GM12864 (cell line): ENCODE data around the gene CACNA1E.

Experiments used
- DNase-seq: peaks from one replicate; pipeline ENCODE4 v3.0.0-alpha.2; 2011; ENCODE audit warnings: low read depth
- H3K4me3 ChIP-seq: 2 replicates; pipeline ENCODE4 v1.5.1; 2011; ENCODE audit warnings: mild to moderate bottlenecking, low read depth, low read length, control low read depth
- CTCF ChIP-seq: IDR thresholded peaks from 2 replicates; pipeline ENCODE4 v1.5.1; 2011; ENCODE audit warnings: low read depth, mild to moderate bottlenecking, moderate library complexity, low read length, control low read depth, inconsistent platforms; ENCODE audit errors: missing control alignments

Gene CACNA1E

GRCh38 chr1:181603735-181604410, 120.6 kb downstream of the CACNA1E start:
- TF ChIP-seq CTCF, result no peak

GRCh38 chr1:181604482-181605249, 121.3 kb downstream of the CACNA1E start:
- DNase-seq, result no peak
- TF ChIP-seq CTCF, result no peak
- no peak overlapping the region for H3K4me3 ChIP-seq

More at GRCh38 chr1:181603735-181604410, 120.6 kb downstream of the CACNA1E start:
- no peak overlapping the region for H3K4me3 ChIP-seq
- DNase-seq, result no peak

GRCh38 chr1:181607524-181607923, 124.2 kb downstream of the CACNA1E start:
- no peak for TF ChIP-seq CTCF
- DNase-seq, result no peak
- no peak overlapping the region for H3K4me3 ChIP-seq

- DNase-seq, result no peak
- no peak for TF ChIP-seq CTCF
Observed at GRCh38 chr1:181608386-181608785, 125.1 kb downstream of the CACNA1E start.

GRCh38 chr1:181608948-181609347, 125.6 kb downstream of the CACNA1E start:
- no peak for DNase-seq
- H3K4me3 ChIP-seq, result no peak overlapping the region
- no peak for TF ChIP-seq CTCF

More at GRCh38 chr1:181608386-181608785, 125.1 kb downstream of the CACNA1E start:
- H3K4me3 ChIP-seq, result no peak overlapping the region

GRCh38 chr1:181612100-181612499, 128.8 kb downstream of the CACNA1E start:
- no peak for TF ChIP-seq CTCF
- no peak for DNase-seq
- no peak overlapping the region for H3K4me3 ChIP-seq

GRCh38 chr1:181618559-181618958, 135.2 kb downstream of the CACNA1E start:
- DNase-seq, result no peak
- no peak for TF ChIP-seq CTCF
- no peak overlapping the region for H3K4me3 ChIP-seq
